Glutamatergic neuron (in vitro differentiated cells): ENCODE results near the gene LONRF2. TPM values are rescaled to one million over a fixed set of nuclear protein-coding genes. Genes with fewer than 3 reads are reported as not detected.

ENCODE experiments used
- DNase-seq: peaks from one replicate; pipeline ENCODE4 v3.0.0; 2022
- H3K27ac Mint-ChIP-seq: one replicate; pipeline ENCODE4 v1.8.0; 2020; ENCODE audit warnings: mild to moderate bottlenecking, mixed read lengths, inconsistent platforms; ENCODE audit not compliant: unreplicated experiment
- H3K27me3 Mint-ChIP-seq: one replicate; pipeline ENCODE4 v1.8.0; 2020; ENCODE audit warnings: mild to moderate bottlenecking, moderate library complexity, mixed read lengths, inconsistent platforms; ENCODE audit not compliant: unreplicated experiment
- H3K36me3 Mint-ChIP-seq: one replicate; pipeline ENCODE4 v1.8.0; 2020; ENCODE audit warnings: mild to moderate bottlenecking, mixed read lengths, inconsistent platforms; ENCODE audit not compliant: unreplicated experiment
- H3K4me1 Mint-ChIP-seq: one replicate; pipeline ENCODE4 v1.8.0; 2020; ENCODE audit warnings: mild to moderate bottlenecking, low read depth, mixed read lengths, inconsistent platforms; ENCODE audit not compliant: unreplicated experiment
- H3K4me3 Mint-ChIP-seq: one replicate; pipeline ENCODE4 v1.8.0; 2020; ENCODE audit warnings: mild to moderate bottlenecking, mixed read lengths, inconsistent platforms; ENCODE audit not compliant: unreplicated experiment
- H3K9me3 Mint-ChIP-seq: one replicate; pipeline ENCODE4 v1.8.0; 2020; ENCODE audit warnings: mild to moderate bottlenecking, moderate library complexity, mixed read lengths, inconsistent platforms; ENCODE audit not compliant: unreplicated experiment
- total RNA-seq: library from RNA; stranded (reverse); fragmentation: NEBNext Ultra II Directional; extraction: Animal tissue kit (Norgen Biotek cat#: 25700); gene quantifications from one replicate; pipeline ENCODE4 v1.2.1, GENCODE V29; 2021; ENCODE audit not compliant: unreplicated experiment
- TF ChIP-seq, protein P1 (sequence below): fragments of 200-600 bp; sonication (generic); IDR thresholded peaks from one replicate; pipeline ENCODE4 v1.5.0; 2021; ENCODE audit not compliant: partially characterized antibody, unreplicated experiment

The LONRF2 gene
- total RNA-seq, 1 donor from 2014 or later = 1.3 TPM

DNA sequence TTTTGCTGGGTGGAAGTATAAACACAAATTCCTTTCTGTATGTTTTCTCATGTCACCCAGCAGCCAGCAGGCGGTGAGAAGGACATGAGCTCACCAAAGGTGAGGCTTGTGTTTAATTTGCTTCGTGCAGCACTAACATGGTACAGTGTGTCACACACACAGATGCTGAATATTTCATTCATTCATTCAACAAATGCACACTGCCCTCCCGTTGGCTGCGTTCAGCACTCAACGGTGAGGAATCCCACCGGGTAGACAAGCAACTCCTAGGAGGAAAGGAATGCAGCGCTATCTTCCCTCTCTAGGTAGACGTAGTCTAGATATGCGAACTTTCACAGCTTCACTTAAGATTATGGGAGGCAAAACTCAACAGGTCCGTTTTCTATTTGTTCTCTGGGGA is 85.1 kb downstream of the LONRF2 start:
- Mint-ChIP-seq H3K4me3 (no peak overlapping the region), H3K27ac (no peak overlapping the region), H3K27me3 (peaks cover 2% of the 10 kb centered on the region), H3K9me3 (peaks cover 3% of the 10 kb centered on the region), H3K36me3 (no peaks in the 10 kb centered on the region), H3K4me1 (peaks cover 33% of the 10 kb centered on the region)
- TF ChIP-seq, protein P1, sequence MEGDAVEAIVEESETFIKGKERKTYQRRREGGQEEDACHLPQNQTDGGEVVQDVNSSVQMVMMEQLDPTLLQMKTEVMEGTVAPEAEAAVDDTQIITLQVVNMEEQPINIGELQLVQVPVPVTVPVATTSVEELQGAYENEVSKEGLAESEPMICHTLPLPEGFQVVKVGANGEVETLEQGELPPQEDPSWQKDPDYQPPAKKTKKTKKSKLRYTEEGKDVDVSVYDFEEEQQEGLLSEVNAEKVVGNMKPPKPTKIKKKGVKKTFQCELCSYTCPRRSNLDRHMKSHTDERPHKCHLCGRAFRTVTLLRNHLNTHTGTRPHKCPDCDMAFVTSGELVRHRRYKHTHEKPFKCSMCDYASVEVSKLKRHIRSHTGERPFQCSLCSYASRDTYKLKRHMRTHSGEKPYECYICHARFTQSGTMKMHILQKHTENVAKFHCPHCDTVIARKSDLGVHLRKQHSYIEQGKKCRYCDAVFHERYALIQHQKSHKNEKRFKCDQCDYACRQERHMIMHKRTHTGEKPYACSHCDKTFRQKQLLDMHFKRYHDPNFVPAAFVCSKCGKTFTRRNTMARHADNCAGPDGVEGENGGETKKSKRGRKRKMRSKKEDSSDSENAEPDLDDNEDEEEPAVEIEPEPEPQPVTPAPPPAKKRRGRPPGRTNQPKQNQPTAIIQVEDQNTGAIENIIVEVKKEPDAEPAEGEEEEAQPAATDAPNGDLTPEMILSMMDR = no peak
- DNase-seq = no peak

DNA sequence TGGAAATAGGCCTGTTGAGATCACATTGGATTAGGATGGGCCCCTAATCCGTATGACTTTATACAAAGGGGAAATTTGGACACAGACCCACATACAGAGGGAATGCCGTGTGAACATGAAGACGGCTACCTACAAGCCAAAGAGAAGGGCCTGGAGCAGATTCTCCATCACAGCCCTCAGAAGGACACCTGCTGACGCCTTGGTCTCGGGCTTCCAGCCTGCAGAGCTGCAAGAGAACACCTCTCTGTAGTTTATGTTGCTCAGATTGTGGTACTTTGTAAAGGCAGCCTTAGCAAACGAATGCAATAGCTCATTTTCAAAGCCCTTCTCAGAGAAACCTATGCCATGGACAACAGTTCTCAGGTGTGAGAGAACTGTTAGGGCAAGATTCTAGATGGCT is 86.1 kb downstream of the LONRF2 start:
- Mint-ChIP-seq H3K27ac (no peak overlapping the region), H3K36me3 (no peaks in the 10 kb centered on the region), H3K4me3 (no peak overlapping the region), H3K4me1 (peaks cover 32% of the 10 kb centered on the region), H3K27me3 (peaks cover 6% of the 10 kb centered on the region), H3K9me3 (peaks cover 3% of the 10 kb centered on the region)
- TF ChIP-seq, protein P1 = no peak
- DNase-seq = no peak

DNA sequence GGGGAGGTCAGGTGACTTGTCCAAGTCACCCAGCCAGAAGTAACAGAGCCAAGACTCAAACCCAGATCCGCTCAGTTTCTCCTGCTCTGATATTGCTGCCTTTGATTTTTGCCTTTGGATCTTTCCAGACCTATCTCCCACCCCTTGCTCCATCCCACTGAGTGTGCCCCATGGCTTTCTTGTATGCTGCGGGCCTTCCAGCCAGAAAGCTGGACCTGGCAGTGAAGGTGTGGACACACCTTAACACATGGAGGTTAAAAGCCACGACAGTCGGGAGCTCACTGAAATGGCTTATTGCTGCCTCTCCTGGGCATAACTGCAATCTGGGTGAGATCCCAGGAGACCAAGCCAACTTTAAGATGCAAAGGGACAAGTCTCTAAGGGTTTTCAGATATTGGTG is 86.7 kb downstream of the LONRF2 start:
- TF ChIP-seq, protein P1 = no peak
- H3K4me1 Mint-ChIP-seq = peaks cover 32% of the 10 kb centered on the region
- DNase-seq = no peak
- H3K27me3 Mint-ChIP-seq = peaks cover 7% of the 10 kb centered on the region
- no peak overlapping the region for H3K27ac Mint-ChIP-seq
- H3K4me3 Mint-ChIP-seq = no peak overlapping the region
- peaks cover 6% of the 10 kb centered on the region for H3K9me3 Mint-ChIP-seq
- no peaks in the 10 kb centered on the region for H3K36me3 Mint-ChIP-seq

DNA sequence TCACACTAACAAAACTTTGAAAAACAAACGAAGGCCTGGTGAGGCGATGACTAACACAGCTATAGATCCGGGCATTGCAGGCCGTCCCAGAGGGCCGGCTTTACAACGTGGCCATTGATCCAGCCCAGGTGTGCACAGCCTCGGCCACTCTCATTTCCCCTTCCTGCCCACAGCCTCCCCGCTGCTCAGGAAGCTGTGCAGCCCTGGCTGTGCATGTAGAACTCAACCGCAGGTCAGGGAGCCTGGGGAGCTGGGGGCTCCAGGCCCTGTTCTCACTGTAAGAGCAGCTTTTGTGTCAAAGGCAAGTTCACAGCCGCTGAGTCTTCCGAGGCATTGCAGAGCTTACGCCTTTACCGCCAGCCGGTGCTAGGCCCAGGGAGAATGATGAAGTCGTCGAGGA is 87.2 kb downstream of the LONRF2 start:
- Mint-ChIP-seq H3K4me3 (no peak overlapping the region), H3K9me3 (peaks cover 6% of the 10 kb centered on the region), H3K36me3 (no peaks in the 10 kb centered on the region), H3K4me1 (peaks cover 32% of the 10 kb centered on the region), H3K27me3 (peaks cover 6% of the 10 kb centered on the region), H3K27ac (no peak overlapping the region)
- TF ChIP-seq, protein P1 = no peak
- DNase-seq = peak; percentile 29

DNA sequence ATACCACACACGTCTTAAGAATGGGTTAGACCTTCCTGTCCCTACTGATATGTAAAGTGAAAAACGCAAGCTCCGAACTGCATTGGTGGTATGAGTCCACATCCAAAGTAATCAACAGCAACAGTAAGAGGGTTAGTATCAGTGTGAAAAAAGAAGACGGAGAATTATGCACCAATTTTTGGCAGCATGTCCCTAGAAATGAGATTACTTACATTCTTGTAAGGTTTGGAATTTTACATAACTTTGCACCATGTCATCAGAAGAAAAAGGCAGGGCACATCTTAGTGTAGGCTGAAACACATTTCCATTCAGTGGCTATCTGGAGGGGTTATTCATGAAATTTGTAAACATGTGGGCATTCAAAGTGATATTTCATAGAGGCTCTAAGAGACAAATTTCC is 88.2 kb downstream of the LONRF2 start:
- no peaks in the 10 kb centered on the region for H3K36me3 Mint-ChIP-seq
- TF ChIP-seq, protein P1 = no peak
- peaks cover 6% of the 10 kb centered on the region for H3K9me3 Mint-ChIP-seq
- DNase-seq = no peak
- H3K27me3 Mint-ChIP-seq = peaks cover 6% of the 10 kb centered on the region
- no peak overlapping the region for H3K4me3 Mint-ChIP-seq
- H3K27ac Mint-ChIP-seq = no peak overlapping the region
- H3K4me1 Mint-ChIP-seq = peaks cover 25% of the 10 kb centered on the region
